Measurements from ENCODE around the gene GFOD2. TPM values are rescaled to one million over a fixed set of nuclear protein-coding genes. Genes with fewer than 3 reads are reported as not detected.

GFOD2 gene
- total RNA-seq, 4 donors from 2014 or later: 10.5 to 24.6 (median 17.2) TPM

DNA sequence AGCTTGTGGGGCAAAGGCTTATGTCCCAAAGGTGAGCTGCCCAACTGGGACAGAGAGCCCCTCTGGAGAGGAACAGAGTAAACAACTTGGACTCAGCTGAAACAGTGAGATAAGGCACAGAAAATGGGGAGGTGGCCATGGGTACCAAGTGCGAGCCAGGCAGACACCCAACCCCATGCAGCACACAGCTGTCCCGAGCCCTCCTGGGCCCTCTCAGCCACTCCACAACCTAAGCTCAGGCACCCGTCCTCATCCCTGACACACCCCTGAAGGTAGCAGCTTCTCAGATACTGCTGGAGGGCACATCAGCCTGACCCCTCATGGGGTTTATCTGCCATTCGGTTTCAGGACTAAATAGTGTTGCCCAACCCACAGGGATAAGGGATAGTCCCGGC is 4.8 kb upstream of the GFOD2 start:
- Histone ChIP-seq H3K4me3 (no peak overlapping the region), H3K9me3 (no peaks in the 10 kb centered on the region), H3K27me3 (no peaks in the 10 kb centered on the region), H3K36me3 (peaks cover 0 to 60% (median 8%) of the 10 kb centered on the region in 3 donors), H3K4me1 (peaks cover 0 to 10% (median 8%) of the 10 kb centered on the region in 4 donors), H3K27ac (no peak overlapping the region)
- no peak for DNase-seq (ENCODE audit: low spot score in 2 of 2)
- TF ChIP-seq POLR2A (IDR thresholded peaks at IDR 0.05) (no peak), EP300 (IDR thresholded peaks at IDR 0.05) (no peak)
- TF ChIP-seq, protein P1, sequence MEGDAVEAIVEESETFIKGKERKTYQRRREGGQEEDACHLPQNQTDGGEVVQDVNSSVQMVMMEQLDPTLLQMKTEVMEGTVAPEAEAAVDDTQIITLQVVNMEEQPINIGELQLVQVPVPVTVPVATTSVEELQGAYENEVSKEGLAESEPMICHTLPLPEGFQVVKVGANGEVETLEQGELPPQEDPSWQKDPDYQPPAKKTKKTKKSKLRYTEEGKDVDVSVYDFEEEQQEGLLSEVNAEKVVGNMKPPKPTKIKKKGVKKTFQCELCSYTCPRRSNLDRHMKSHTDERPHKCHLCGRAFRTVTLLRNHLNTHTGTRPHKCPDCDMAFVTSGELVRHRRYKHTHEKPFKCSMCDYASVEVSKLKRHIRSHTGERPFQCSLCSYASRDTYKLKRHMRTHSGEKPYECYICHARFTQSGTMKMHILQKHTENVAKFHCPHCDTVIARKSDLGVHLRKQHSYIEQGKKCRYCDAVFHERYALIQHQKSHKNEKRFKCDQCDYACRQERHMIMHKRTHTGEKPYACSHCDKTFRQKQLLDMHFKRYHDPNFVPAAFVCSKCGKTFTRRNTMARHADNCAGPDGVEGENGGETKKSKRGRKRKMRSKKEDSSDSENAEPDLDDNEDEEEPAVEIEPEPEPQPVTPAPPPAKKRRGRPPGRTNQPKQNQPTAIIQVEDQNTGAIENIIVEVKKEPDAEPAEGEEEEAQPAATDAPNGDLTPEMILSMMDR (IDR thresholded peaks at IDR 0.05): no peak
- WGBS, 2 donors: 87 to 93% methylated on average over 2 to 5 of the region's 5 CpGs

DNA sequence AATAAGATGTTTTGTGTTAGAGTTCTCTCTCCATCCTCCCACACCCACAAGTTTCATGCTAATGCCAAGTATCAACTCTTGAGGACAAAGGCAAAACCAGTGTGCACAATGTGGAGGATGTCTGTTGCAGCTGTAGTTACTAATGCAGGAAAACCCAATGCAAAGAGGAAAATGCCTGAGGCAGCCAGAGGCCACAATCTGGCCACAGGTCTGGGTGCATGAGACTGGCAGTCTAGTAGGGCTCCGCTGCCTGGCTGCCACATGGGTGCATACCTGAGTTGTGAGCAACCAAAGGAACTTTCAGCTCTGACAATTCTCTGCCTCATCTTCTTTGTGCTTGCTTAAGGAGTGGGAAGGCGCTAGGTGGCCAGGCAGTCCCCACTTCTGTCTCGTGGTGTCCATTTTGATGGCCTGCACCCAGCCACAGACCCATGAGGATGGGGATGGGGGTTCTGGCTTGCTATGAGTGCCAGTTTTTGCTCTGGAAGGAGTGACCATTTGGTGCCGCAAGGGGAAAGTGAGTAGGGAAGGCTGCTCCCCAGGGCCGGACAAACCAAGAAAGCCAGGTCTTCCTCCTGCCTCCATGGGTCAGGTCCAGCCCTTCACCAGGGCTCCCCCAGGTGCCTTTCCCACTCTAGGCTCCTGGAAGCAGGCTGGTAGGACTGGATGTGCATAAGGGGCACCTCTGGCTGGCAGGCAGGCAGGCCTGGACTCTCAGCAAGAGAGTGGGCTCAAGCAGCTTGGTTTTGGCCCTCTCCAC is 4.2 kb upstream of the GFOD2 start:
- TF ChIP-seq, protein P1 (IDR thresholded peaks at IDR 0.05): no peak
- TF ChIP-seq POLR2A (IDR thresholded peaks at IDR 0.05) (no peak), EP300 (IDR thresholded peaks at IDR 0.05) (no peak)
- Histone ChIP-seq H3K9me3 (no peaks in the 10 kb centered on the region), H3K27me3 (no peaks in the 10 kb centered on the region), H3K4me1 (peaks cover 0 to 14% (median 8%) of the 10 kb centered on the region in 4 donors), H3K36me3 (peaks cover 0 to 54% (median 5%) of the 10 kb centered on the region in 3 donors), H3K4me3 (no peak overlapping the region), H3K27ac (no peak overlapping the region)
- WGBS, 2 donors: 86 to 92% methylated on average over 3 to 5 of the region's 5 CpGs
- no peak for DNase-seq (ENCODE audit: low spot score in 2 of 2)

DNA sequence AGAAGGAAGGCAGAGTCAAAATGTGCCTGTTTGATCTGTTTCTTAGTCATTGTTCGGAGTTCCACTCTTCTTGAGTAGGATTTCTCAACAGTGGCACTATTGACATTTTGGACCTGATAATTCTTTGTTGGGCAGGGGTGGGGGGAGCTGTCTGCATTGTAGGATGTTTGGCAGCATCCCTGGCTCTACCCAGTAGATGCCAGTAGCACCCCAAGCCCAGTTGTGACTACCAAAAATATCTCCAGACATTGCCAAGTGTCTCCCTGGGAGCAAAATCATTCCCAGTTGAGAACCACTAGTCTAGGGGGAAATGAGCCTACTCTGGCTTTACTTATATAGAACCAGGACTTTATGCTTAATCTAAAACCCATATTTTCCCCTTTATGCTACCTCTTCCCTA is 1.1 kb upstream of the GFOD2 start:
- peaks cover 0 to 24% (median 0%) of the 10 kb centered on the region in 3 donors for H3K36me3 ChIP-seq
- peak overlapping the region in 3 of 4 donors; percentile 74 to 92 (median 91) for H3K27ac ChIP-seq
- no peaks in the 10 kb centered on the region for H3K27me3 ChIP-seq
- peaks cover 0 to 23% (median 8%) of the 10 kb centered on the region in 4 donors for H3K4me1 ChIP-seq
- no peak for DNase-seq (ENCODE audit: low spot score in 2 of 2)
- H3K9me3 ChIP-seq: no peaks in the 10 kb centered on the region
- peak overlapping the region in 3 of 4 donors; percentile 69 to 88 (median 85) for H3K4me3 ChIP-seq
- TF ChIP-seq, protein P1 (IDR thresholded peaks at IDR 0.05): no peak
- TF ChIP-seq EP300 (IDR thresholded peaks at IDR 0.05) (no peak), POLR2A (IDR thresholded peaks at IDR 0.05) (no peak)
- 46 to 57% methylated on average over 1 of the region's 1 CpG for WGBS, 2 donors

DNA sequence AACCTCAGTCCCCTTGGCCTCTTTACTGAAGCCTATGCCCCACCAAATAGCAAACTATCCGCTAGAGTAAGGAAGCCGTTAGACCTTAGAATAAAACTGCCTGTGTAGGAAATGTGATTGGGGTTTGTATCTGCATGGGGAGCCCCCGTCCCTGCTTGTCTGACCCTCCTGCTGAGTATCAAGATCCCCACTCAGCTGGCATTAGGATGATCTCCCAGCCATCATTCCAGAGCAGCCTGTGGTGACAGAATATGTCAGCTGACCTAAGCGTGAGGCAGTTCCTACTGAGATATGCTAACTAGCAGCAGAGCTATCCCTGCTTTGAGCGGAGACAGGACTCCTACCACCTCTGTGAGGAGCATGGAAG is 645 bp upstream of the GFOD2 start:
- TF ChIP-seq EP300 (IDR thresholded peaks at IDR 0.05) (no peak), POLR2A (IDR thresholded peaks at IDR 0.05) (no peak)
- TF ChIP-seq, protein P1 (IDR thresholded peaks at IDR 0.05): no peak
- WGBS, 2 donors: 2 to 4% methylated on average over 4 to 5 of the region's 5 CpGs

DNA sequence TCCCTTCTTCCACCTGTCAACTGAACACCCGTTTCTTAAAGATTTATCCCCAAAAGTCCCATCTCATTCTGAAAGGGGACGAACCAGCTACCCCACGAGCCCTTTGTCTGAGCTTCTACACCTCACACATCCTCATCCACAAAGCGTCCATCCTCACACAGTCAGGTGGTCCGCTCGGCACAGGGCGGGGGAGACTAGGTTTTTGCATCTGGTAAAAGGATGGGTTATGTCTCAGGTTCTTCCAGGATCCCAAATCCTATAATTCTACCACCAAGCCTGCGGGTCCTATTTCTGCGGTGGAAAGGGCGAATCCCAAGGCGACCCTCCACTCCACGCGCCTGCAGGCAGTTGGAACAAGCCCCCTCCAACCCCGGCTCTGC is 458 bp downstream of the GFOD2 start:
- H3K27ac ChIP-seq: peak overlapping the region in 3 of 4 donors; percentile 74 to 92 (median 91)
- 0 to 1% methylated on average over 13 to 14 of the region's 14 CpGs for WGBS, 2 donors
- no peaks in the 10 kb centered on the region for H3K27me3 ChIP-seq
- H3K4me1 ChIP-seq: peaks cover 0 to 23% (median 8%) of the 10 kb centered on the region in 4 donors
- no peak for DNase-seq (ENCODE audit: low spot score in 2 of 2)
- peaks cover 0 to 9% (median 0%) of the 10 kb centered on the region in 3 donors for H3K36me3 ChIP-seq
- H3K4me3 ChIP-seq: peak overlapping the region; percentile 69 to 91 (median 86)
- TF ChIP-seq, protein P1 (IDR thresholded peaks at IDR 0.05): no peak
- no peak for TF ChIP-seq EP300 (IDR thresholded peaks at IDR 0.05)
- TF ChIP-seq POLR2A (IDR thresholded peaks at IDR 0.05): no peak
- no peaks in the 10 kb centered on the region for H3K9me3 ChIP-seq

More for the DNA sequence above, 645 bp upstream of the GFOD2 start:
- H3K4me1 ChIP-seq: peaks cover 0 to 23% (median 8%) of the 10 kb centered on the region in 4 donors
- peak overlapping the region; percentile 69 to 91 (median 86) for H3K4me3 ChIP-seq
- H3K27ac ChIP-seq: peak overlapping the region; percentile 72 to 92 (median 82)
- H3K27me3 ChIP-seq: no peaks in the 10 kb centered on the region
- H3K36me3 ChIP-seq: peaks cover 0 to 20% (median 0%) of the 10 kb centered on the region in 3 donors
- DNase-seq (ENCODE audit: low spot score in 2 of 2): peak in 1 of 2 donors; percentile 31
- no peaks in the 10 kb centered on the region for H3K9me3 ChIP-seq
